Memory B cell (primary cell): ENCODE results near the gene TAF1C.
"Not testable (repeated sequence)": the region's sequence is repeated elsewhere in the genome, so short reads cannot be mapped to it uniquely, and the experiment has no call there.

ENCODE experiments used
- ATAC-seq: fragments of 150-1000 bp; cut with Tn5 transposase; 2 replicates; pipeline ENCODE4 v1.10.0; 2021; ENCODE audit warnings: low read depth, mild to moderate bottlenecking, moderate library complexity
- DNase-seq, 2 donors: peaks; one replicate each; pipeline ENCODE4 v3.0.0; 2022; ENCODE audit warnings: low spot score in 2 of 2
- H3K27ac Mint-ChIP-seq: one replicate; pipeline ENCODE4 v1.8.0; 2022; ENCODE audit warnings: mild to moderate bottlenecking, moderate library complexity, mixed read lengths
- H3K27me3 Mint-ChIP-seq: one replicate; pipeline ENCODE4 v1.8.0; 2022; ENCODE audit warnings: mixed read lengths
- H3K36me3 Mint-ChIP-seq: one replicate; pipeline ENCODE4 v1.8.0; 2022; ENCODE audit warnings: mild to moderate bottlenecking, mixed read lengths
- H3K4me1 Mint-ChIP-seq: one replicate; pipeline ENCODE4 v1.8.0; 2022; ENCODE audit warnings: mixed read lengths
- H3K4me3 Mint-ChIP-seq: one replicate; pipeline ENCODE4 v1.8.0; 2022; ENCODE audit warnings: mild to moderate bottlenecking, moderate library complexity, mixed read lengths
- H3K9me3 Mint-ChIP-seq: one replicate; pipeline ENCODE4 v1.8.0; 2022; ENCODE audit warnings: mixed read lengths

TAF1C gene

GRCh38 chr16:84218956-84219355 is 32.1 kb upstream of the TAF1C start:
- ATAC-seq (no peak), DNase-seq (no peak)
- no peak overlapping the region for H3K27ac Mint-ChIP-seq
- H3K36me3 Mint-ChIP-seq: no peaks in the 10 kb centered on the region
- H3K4me3 Mint-ChIP-seq: no peak overlapping the region
- H3K4me1 Mint-ChIP-seq: no peaks in the 10 kb centered on the region
- peaks cover 12% of the 10 kb centered on the region for H3K27me3 Mint-ChIP-seq
- no peaks in the 10 kb centered on the region for H3K9me3 Mint-ChIP-seq

- DNase-seq (no peak), ATAC-seq (no peak)
- H3K4me1 Mint-ChIP-seq: no peaks in the 10 kb centered on the region
- H3K27ac Mint-ChIP-seq: no peak overlapping the region
- no peaks in the 10 kb centered on the region for H3K36me3 Mint-ChIP-seq
- peaks cover 13% of the 10 kb centered on the region for H3K27me3 Mint-ChIP-seq
- H3K4me3 Mint-ChIP-seq: no peak overlapping the region
- no peaks in the 10 kb centered on the region for H3K9me3 Mint-ChIP-seq
Measured at GRCh38 chr16:84218176-84218823, 31.4 kb upstream of the TAF1C start.

DNA sequence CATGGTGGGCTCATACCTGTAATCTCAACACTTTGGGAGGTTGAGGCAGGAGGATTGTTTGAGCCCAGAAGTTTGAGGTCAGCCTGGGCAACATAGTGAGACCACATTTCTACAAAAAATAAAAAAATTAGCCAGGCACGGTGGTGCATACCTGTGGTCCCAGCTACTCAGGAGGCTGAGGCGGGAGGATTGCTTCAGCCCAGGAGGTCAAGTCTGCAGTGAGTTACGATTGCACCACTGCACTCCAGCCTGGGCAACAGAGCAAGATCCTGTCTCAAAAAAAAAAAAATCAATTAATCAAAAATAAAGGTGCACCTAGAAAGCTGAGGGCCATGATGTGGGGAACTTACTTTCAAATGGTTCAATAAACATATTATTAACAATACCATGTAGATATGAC is 29.3 kb upstream of the TAF1C start:
- DNase-seq, H3K9me3 Mint-ChIP-seq, H3K36me3 Mint-ChIP-seq, H3K4me1 Mint-ChIP-seq, H3K4me3 Mint-ChIP-seq, H3K27ac Mint-ChIP-seq, ATAC-seq: not testable (repeated sequence)
- H3K27me3 Mint-ChIP-seq: peaks cover 13% of the 10 kb centered on the region

- Mint-ChIP-seq H3K36me3 (no peaks in the 10 kb centered on the region), H3K27ac (no peak overlapping the region), H3K9me3 (no peaks in the 10 kb centered on the region), H3K4me3 (no peak overlapping the region), H3K4me1 (no peaks in the 10 kb centered on the region), H3K27me3 (peaks cover 9% of the 10 kb centered on the region)
- ATAC-seq (no peak), DNase-seq (no peak)
Measured at GRCh38 chr16:84215531-84215930, 28.7 kb upstream of the TAF1C start.

- peaks cover 7% of the 10 kb centered on the region for H3K27me3 Mint-ChIP-seq
- no peak overlapping the region for H3K4me3 Mint-ChIP-seq
- DNase-seq (no peak), ATAC-seq (no peak)
- H3K9me3 Mint-ChIP-seq: no peaks in the 10 kb centered on the region
- H3K4me1 Mint-ChIP-seq: no peaks in the 10 kb centered on the region
- no peaks in the 10 kb centered on the region for H3K36me3 Mint-ChIP-seq
- H3K27ac Mint-ChIP-seq: no peak overlapping the region
Measured at GRCh38 chr16:84214451-84215066, 27.7 kb upstream of the TAF1C start.

GRCh38 chr16:84212631-84213030 is 25.8 kb upstream of the TAF1C start:
- Mint-ChIP-seq H3K9me3 (peaks cover 1% of the 10 kb centered on the region), H3K4me1 (no peaks in the 10 kb centered on the region), H3K27me3 (peaks cover 7% of the 10 kb centered on the region), H3K27ac (no peak overlapping the region), H3K36me3 (no peaks in the 10 kb centered on the region), H3K4me3 (no peak overlapping the region)
- ATAC-seq (no peak), DNase-seq (no peak)

DNA sequence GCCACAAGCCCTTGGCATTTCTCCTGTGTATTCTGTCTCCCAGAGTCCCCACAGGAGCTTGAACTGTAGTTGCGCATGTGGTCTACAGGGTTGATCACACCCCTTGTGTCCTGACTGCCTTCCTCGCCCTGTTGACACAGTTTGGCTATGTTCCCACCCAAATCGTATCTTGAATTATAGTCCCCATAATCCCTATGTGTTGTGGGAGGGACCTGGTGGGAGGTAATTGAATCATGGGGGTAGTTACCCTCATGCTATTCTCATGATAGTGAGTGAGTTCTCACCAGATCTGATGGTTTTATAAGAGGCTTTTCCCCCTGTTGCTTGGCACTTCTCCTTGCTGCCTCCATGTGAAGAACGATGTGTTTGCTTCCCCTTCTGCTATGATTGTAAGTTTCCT is 25.3 kb upstream of the TAF1C start:
- ATAC-seq (no peak), DNase-seq (no peak)
- no peaks in the 10 kb centered on the region for H3K4me1 Mint-ChIP-seq
- no peak overlapping the region for H3K27ac Mint-ChIP-seq
- H3K9me3 Mint-ChIP-seq: peaks cover 1% of the 10 kb centered on the region
- no peaks in the 10 kb centered on the region for H3K36me3 Mint-ChIP-seq
- H3K4me3 Mint-ChIP-seq: no peak overlapping the region
- peaks cover 6% of the 10 kb centered on the region for H3K27me3 Mint-ChIP-seq

DNA sequence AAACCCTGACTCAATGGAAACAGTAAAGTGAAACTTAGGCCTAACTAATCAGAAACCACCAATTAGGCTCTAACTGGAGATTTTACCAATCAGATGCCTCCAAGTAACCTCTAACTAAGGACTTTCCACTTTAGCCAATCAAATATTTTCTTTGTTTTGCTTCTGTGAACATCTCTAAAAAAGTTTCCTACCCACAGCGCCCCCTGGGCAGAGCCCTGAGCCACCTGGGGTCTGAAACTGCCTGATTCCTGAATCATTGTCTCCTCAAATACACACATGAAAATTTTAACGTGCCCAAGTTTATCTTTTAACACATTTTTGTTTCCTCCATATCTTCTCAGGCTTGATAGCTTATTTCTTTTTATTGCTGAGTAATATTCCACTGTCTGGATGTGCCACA is 23.1 kb upstream of the TAF1C start:
- H3K27me3 Mint-ChIP-seq: peaks cover 6% of the 10 kb centered on the region
- no peaks in the 10 kb centered on the region for H3K4me1 Mint-ChIP-seq
- no peak for DNase-seq
- no peak overlapping the region for H3K4me3 Mint-ChIP-seq
- no peaks in the 10 kb centered on the region for H3K36me3 Mint-ChIP-seq
- no peak overlapping the region for H3K27ac Mint-ChIP-seq
- peaks cover 1% of the 10 kb centered on the region for H3K9me3 Mint-ChIP-seq
- no peak for ATAC-seq

- ATAC-seq: no peak
Measured at GRCh38 chr16:84207879-84208278, 21.0 kb upstream of the TAF1C start.

DNA sequence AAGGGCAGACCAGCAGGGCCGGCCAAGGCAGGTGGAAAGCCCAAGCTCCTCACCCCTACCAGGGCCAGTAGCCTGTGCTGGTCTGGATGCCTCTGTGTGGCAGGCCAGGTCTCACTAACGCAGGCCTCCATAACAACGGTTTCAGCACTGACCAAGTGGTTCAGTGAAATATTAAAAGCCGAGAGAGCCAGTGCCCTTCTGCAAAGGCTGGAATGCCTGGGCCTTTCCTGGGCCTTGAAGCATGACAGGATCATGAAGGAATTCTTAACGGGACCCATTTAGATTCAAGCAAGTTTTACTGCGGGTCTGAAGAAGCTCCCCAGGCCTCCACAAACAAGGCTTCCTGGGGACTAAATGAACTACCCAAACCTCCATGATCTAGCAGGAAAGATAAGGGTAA is 20.4 kb upstream of the TAF1C start:
- Mint-ChIP-seq H3K27me3 (peaks cover 4% of the 10 kb centered on the region), H3K9me3 (peaks cover 1% of the 10 kb centered on the region), H3K36me3 (no peaks in the 10 kb centered on the region), H3K4me3 (no peak overlapping the region), H3K4me1 (no peaks in the 10 kb centered on the region), H3K27ac (no peak overlapping the region)
- DNase-seq (no peak), ATAC-seq (no peak)

More at GRCh38 chr16:84207879-84208278, 21.0 kb upstream of the TAF1C start:
- H3K27ac Mint-ChIP-seq: no peak overlapping the region
- DNase-seq: no peak
- no peaks in the 10 kb centered on the region for H3K36me3 Mint-ChIP-seq
- peaks cover 1% of the 10 kb centered on the region for H3K9me3 Mint-ChIP-seq
- H3K4me1 Mint-ChIP-seq: no peaks in the 10 kb centered on the region
- peaks cover 4% of the 10 kb centered on the region for H3K27me3 Mint-ChIP-seq
- H3K4me3 Mint-ChIP-seq: no peak overlapping the region

DNA sequence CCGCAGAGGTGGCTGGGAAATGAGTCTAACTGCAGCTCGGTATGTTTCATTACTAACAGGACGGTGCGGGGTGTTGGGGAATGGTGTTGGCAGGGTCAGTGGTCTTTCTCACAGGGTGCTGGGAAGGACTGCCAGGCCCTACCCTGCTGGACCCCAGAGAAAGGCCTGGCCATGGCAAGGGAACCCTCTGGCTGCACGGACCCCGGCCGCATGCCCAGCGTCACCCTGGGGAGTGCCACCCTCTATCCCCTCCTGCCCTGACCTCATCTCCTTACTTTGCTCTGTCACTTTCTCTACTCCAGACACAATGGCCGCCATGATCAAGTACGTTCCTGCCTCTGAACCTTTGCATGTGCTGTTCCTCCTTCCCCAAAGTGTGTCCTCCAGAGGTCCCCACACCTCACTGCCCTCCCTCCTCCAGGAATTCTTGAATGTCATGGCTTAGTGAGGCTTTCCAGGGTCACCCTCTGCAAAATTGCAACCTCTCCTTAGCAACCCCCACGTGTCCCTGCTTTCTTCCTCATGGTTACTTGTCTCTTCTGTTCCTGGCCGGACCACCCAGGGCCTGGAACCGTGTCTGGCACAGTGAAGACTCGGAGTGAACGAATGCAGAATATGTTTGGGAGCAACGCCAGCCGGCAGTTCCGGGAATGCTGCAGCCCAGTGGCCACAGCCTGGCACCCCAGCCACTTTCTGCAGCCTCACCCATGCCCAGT is 19.3 kb upstream of the TAF1C start:
- H3K9me3 Mint-ChIP-seq: peaks cover 1% of the 10 kb centered on the region
- no peaks in the 10 kb centered on the region for H3K36me3 Mint-ChIP-seq
- no peak overlapping the region for H3K4me3 Mint-ChIP-seq
- no peak for DNase-seq
- no peaks in the 10 kb centered on the region for H3K4me1 Mint-ChIP-seq
- H3K27me3 Mint-ChIP-seq: peaks cover 4% of the 10 kb centered on the region
- no peak overlapping the region for H3K27ac Mint-ChIP-seq
- ATAC-seq: no peak

- not testable (repeated sequence) for ATAC-seq, H3K27ac Mint-ChIP-seq, H3K36me3 Mint-ChIP-seq, H3K27me3 Mint-ChIP-seq, DNase-seq, H3K4me3 Mint-ChIP-seq, H3K4me1 Mint-ChIP-seq, H3K9me3 Mint-ChIP-seq
Measured at GRCh38 chr16:84205123-84205522, 18.3 kb upstream of the TAF1C start.

DNA sequence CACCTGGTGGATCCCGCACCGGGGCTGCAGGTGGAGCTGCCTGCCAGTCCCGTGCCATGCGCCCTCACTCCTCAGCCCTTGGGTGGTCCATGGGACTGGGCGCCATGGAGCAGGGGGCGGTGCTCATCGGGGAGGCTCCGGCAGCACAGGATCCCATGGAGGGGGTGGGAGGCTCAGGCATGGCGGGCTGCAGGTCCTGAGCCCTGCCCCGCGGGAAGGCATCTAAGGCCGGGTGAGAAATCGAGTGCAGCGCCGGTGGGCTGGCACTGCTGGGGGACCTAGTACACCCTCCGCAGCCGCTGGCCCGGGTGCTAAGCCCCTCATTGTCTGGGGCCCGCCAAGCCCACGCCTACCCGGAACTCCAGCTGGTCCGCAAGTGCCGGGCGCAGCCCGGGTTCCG is 17.7 kb upstream of the TAF1C start:
- H3K4me3 Mint-ChIP-seq, H3K36me3 Mint-ChIP-seq, H3K9me3 Mint-ChIP-seq, ATAC-seq, H3K27ac Mint-ChIP-seq, H3K4me1 Mint-ChIP-seq, H3K27me3 Mint-ChIP-seq, DNase-seq: not testable (repeated sequence)

DNA sequence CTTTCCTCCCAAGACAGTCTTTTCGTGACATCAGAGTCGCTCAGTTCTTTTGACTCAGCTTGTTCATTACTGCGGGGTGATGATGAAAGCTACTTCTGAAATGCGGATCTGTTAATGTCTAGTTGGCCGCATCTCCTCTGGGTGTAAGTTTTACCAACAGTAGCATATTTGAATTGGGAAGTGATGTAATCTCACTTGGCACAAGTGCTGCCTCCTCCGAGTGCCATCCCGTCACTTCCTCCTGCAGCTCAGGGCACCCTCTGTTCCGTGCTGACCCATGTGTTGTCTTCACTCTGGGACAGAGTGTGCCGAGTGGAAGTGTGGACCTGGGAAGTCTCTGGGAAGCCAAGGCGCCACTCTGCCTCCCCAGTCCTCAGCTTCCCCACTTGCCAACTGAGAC is 13.0 kb upstream of the TAF1C start:
- Mint-ChIP-seq H3K4me1 (no peaks in the 10 kb centered on the region), H3K27me3 (peaks cover 10% of the 10 kb centered on the region), H3K36me3 (no peaks in the 10 kb centered on the region), H3K4me3 (no peak overlapping the region), H3K9me3 (no peaks in the 10 kb centered on the region), H3K27ac (no peak overlapping the region)
- ATAC-seq (no peak), DNase-seq (no peak)
